ENCODE data around the gene NOX3.
"Not testable (repeated sequence)": the region's sequence is repeated elsewhere in the genome, so short reads cannot be mapped to it uniquely, and the experiment has no call there.

NOX3 gene

GRCh38 chr6:155468543-155468942 lies 12.9 kb upstream of the NOX3 start:
- not testable (repeated sequence) for DNase-seq

GRCh38 chr6:155466539-155466938 lies 10.9 kb upstream of the NOX3 start:
- DNase-seq, result no peak

- DNase-seq, result no peak
Measured at GRCh38 chr6:155461556-155461955, 5.9 kb upstream of the NOX3 start.

GRCh38 chr6:155454471-155454870 lies 1.2 kb downstream of the NOX3 start:
- DNase-seq, result no peak

- no peak for DNase-seq
Measured at GRCh38 chr6:155454008-155454407, 1.6 kb downstream of the NOX3 start.

GRCh38 chr6:155452576-155452975 lies 3.1 kb downstream of the NOX3 start:
- no peak for DNase-seq

GRCh38 chr6:155451530-155451929 lies 4.1 kb downstream of the NOX3 start:
- not testable (repeated sequence) for DNase-seq

- no peak for DNase-seq
Measured at GRCh38 chr6:155450240-155450581, 5.4 kb downstream of the NOX3 start.

GRCh38 chr6:155449450-155450239 lies 6.0 kb downstream of the NOX3 start:
- no peak for DNase-seq

GRCh38 chr6:155448668-155449449 lies 6.8 kb downstream of the NOX3 start:
- DNase-seq, result no peak

- DNase-seq, result no peak
Measured at GRCh38 chr6:155447949-155448348, 7.7 kb downstream of the NOX3 start.

- no peak for DNase-seq
Measured at GRCh38 chr6:155444952-155445903, 10.4 kb downstream of the NOX3 start.

- DNase-seq, result no peak
Measured at GRCh38 chr6:155444120-155444917, 11.3 kb downstream of the NOX3 start.

GRCh38 chr6:155443168-155443567 lies 12.5 kb downstream of the NOX3 start:
- DNase-seq, result no peak

- no peak for DNase-seq
Measured at GRCh38 chr6:155442562-155442961, 13.1 kb downstream of the NOX3 start.

GRCh38 chr6:155441112-155441465 lies 14.6 kb downstream of the NOX3 start:
- no peak for DNase-seq

- no peak for DNase-seq
Measured at GRCh38 chr6:155440398-155441111, 15.1 kb downstream of the NOX3 start.

GRCh38 chr6:155439376-155439775 lies 16.3 kb downstream of the NOX3 start:
- no peak for DNase-seq

- no peak for DNase-seq
Measured at GRCh38 chr6:155436981-155437749, 18.5 kb downstream of the NOX3 start.

GRCh38 chr6:155434829-155435423 lies 20.7 kb downstream of the NOX3 start:
- no peak for DNase-seq

- no peak for DNase-seq
Measured at GRCh38 chr6:155434096-155434495, 21.5 kb downstream of the NOX3 start.

Measured in stimulated activated CD4-positive, alpha-beta T cell treated with anti-CD3 and anti-CD28 coated beads, Interleukin-4, amount 100 ng/mL, for 1 hour (primary cell).